Gastroesophageal sphincter (tissue), 4 donors: ENCODE data around the gene VEZF1. TPM values are rescaled to one million over a fixed set of nuclear protein-coding genes. Genes with fewer than 3 reads are reported as not detected.

Experiments
- ATAC-seq: fragments of 150-250 bp; one replicate; pipeline ENCODE4 v1.9.1; 2016; ENCODE audit warnings: mild to moderate bottlenecking, moderate library complexity
- H3K27ac ChIP-seq, 4 donors: fragments of 200-600 bp; sonication (generic) in 3 of 4; 1 replicate in 3 of 4; 2 replicates in 1 of 4; pipeline ENCODE4 v1.5.1; 2016 to 2019
- H3K27me3 ChIP-seq: fragments of 200-600 bp; sonication (generic); one replicate; pipeline ENCODE4 v1.5.1; 2019
- H3K36me3 ChIP-seq, 2 donors: fragments of 200-600 bp; sonication (generic); one replicate each; pipeline ENCODE4 v1.5.1; 2019; ENCODE audit warnings: control low read depth in 1 of 2
- H3K4me1 ChIP-seq, 3 donors: fragments of 200-600 bp; sonication (generic); 1 replicate in 2 of 3; 2 replicates in 1 of 3; pipeline ENCODE4 v1.5.1; 2016 to 2019; ENCODE audit warnings: control low read depth in 2 of 3
- H3K4me3 ChIP-seq, 2 donors: fragments of 200-600 bp; sonication (generic); one replicate each; pipeline ENCODE4 v1.5.1; 2019; ENCODE audit warnings: mild to moderate bottlenecking in 1 of 2, moderate library complexity in 1 of 2
- H3K9me3 ChIP-seq, 3 donors: fragments of 200-600 bp; sonication (generic); one replicate each; pipeline ENCODE4 v1.5.1; 2017 to 2019; ENCODE audit warnings: control low read depth in 2 of 3
- EP300 ChIP-seq: sonication (generic); formaldehyde crosslinking; IDR thresholded peaks from one replicate; pipeline ENCODE4 v1.6.1; 2017; ENCODE audit warnings: antibody characterized with exemption, mild to moderate bottlenecking
- POLR2A ChIP-seq, 2 donors: fragments of 450-650 bp; IDR thresholded peaks; one replicate each; pipeline ENCODE4 v1.6.1; 2017; ENCODE audit warnings: antibody characterized with exemption in 2 of 2, mild to moderate bottlenecking in 2 of 2, moderate library complexity in 1 of 2
- POLR2AphosphoS5 ChIP-seq: sonication (generic); formaldehyde crosslinking; IDR thresholded peaks from one replicate; pipeline ENCODE4 v1.6.1; 2017; ENCODE audit warnings: antibody characterized with exemption
- WGBS, 2 donors: methylation state at CpG; one replicate each; pipeline ENCODE4 v1.1.5; 2018; ENCODE audit warnings: low coverage in 1 of 2; 5-methylcytosine and 5-hydroxymethylcytosine counted together
- total RNA-seq, 4 donors: library from RNA; depleted of rRNA; stranded (reverse); fragments of >200 nt; gene quantifications; one replicate each; pipeline ENCODE4 v1.1.0, GENCODE V29; 2016
- TF ChIP-seq, protein P1 (sequence below), 4 experiments: fragments of 200-600 bp in 2 of 4; fragments of 450-650 bp in 2 of 4; sonication (generic) in 1 of 4; IDR thresholded peaks; one replicate each; pipeline ENCODE4 v1.5.1; 2017 to 2019; ENCODE audit warnings: antibody characterized with exemption in 4 of 4, mild to moderate bottlenecking in 2 of 4, moderate library complexity in 2 of 4

The VEZF1 gene
- total RNA-seq, 4 donors from 2014 or later: 115 to 148 (median 132) TPM

DNA sequence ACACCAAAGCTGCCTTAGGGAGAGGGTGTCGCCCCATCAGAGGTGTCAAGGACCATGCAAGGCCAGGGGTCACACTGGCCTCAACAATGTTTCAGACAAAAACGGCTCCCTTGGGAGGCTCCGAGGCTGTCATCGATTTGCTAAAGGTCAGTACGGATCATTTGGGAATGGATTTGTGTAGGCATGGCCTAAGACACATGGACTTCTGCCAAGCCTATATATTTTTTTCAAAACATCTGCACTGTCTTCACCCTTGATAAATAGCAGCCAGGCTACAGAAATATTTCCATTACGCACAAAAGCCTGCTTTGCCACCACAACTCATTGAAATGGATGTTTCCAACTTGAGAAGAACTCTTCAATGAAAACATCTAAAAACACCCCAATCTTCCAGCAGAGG, 43.1 kb downstream of the VEZF1 start:
- Histone ChIP-seq H3K9me3 (no peaks in the 10 kb centered on the region), H3K4me1 (peaks cover 25 to 98% (median 67%) of the 10 kb centered on the region in 3 donors), H3K4me3 (no peak overlapping the region), H3K27me3 (no peaks in the 10 kb centered on the region), H3K36me3 (no peaks in the 10 kb centered on the region), H3K27ac (peak overlapping the region; percentile 97 to 100 (median 99))
- 44 to 45% methylated on average over 1 to 5 of the region's 6 CpGs for WGBS, 2 donors
- TF ChIP-seq EP300 (no peak), POLR2AphosphoS5 (peak; percentile 9)
- no peak for ATAC-seq

DNA sequence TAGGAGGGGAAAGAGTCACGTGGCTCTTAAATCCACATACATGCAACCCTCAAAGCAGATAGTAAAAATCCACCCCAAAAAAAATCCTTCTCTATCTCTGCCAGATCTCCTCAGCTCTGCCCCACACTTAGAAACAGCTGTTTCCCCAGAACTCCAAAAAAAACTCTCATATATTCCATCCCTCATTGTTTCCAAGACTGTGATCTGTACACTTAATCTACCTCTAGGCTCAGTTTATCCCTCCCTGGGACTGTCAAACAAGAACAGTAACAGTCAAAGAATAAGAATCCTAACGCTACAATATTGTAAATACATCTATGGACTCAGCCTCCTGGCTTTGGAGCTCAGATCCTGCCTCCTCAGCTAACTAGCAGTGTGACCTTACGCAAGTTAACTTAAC, 44.4 kb downstream of the VEZF1 start:
- no peak for ATAC-seq
- peaks cover 18 to 98% (median 62%) of the 10 kb centered on the region in 3 donors for H3K4me1 ChIP-seq
- H3K4me3 ChIP-seq: no peak overlapping the region
- WGBS, 2 donors: 42 to 54% methylated on average over 2 to 3 of the region's 3 CpGs
- H3K27ac ChIP-seq: peak overlapping the region; percentile 60 to 100 (median 94)
- H3K9me3 ChIP-seq: no peaks in the 10 kb centered on the region
- no peaks in the 10 kb centered on the region for H3K36me3 ChIP-seq
- TF ChIP-seq POLR2A (IDR thresholded peaks at IDR 0.05) (no peak), POLR2AphosphoS5 (peak; percentile 40)
- TF ChIP-seq, protein P1, sequence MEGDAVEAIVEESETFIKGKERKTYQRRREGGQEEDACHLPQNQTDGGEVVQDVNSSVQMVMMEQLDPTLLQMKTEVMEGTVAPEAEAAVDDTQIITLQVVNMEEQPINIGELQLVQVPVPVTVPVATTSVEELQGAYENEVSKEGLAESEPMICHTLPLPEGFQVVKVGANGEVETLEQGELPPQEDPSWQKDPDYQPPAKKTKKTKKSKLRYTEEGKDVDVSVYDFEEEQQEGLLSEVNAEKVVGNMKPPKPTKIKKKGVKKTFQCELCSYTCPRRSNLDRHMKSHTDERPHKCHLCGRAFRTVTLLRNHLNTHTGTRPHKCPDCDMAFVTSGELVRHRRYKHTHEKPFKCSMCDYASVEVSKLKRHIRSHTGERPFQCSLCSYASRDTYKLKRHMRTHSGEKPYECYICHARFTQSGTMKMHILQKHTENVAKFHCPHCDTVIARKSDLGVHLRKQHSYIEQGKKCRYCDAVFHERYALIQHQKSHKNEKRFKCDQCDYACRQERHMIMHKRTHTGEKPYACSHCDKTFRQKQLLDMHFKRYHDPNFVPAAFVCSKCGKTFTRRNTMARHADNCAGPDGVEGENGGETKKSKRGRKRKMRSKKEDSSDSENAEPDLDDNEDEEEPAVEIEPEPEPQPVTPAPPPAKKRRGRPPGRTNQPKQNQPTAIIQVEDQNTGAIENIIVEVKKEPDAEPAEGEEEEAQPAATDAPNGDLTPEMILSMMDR (IDR thresholded peaks at IDR 0.05): no peak
- no peaks in the 10 kb centered on the region for H3K27me3 ChIP-seq

DNA sequence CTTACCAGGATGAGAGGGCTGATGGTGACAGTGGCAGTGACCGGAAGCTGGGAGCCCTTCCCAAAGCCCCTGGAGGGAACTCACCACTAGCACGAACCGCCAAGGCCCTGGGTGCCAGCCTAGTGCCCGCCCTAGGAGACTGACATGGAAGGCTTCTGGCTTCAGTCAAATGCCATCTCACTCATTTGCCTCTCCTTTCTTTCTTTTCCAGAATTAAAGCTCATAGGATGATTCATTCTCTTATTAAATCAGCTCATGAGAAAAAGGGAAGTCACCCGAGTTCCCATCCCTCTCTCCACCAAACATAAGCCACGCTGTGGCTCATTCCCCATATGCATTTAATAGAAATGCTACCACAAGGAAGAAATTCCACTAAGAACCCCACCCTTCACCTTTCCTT, 44.9 kb downstream of the VEZF1 start:
- no peaks in the 10 kb centered on the region for H3K27me3 ChIP-seq
- TF ChIP-seq EP300 (no peak), POLR2AphosphoS5 (peak; percentile 62)
- H3K4me1 ChIP-seq: peaks cover 18 to 98% (median 61%) of the 10 kb centered on the region in 3 donors
- 8 to 40% methylated on average over 2 to 6 of the region's 6 CpGs for WGBS, 2 donors
- H3K4me3 ChIP-seq: no peak overlapping the region
- H3K27ac ChIP-seq: peak overlapping the region; percentile 60 to 100 (median 94)
- H3K36me3 ChIP-seq: no peaks in the 10 kb centered on the region
- H3K9me3 ChIP-seq: no peaks in the 10 kb centered on the region
- no peak for ATAC-seq

DNA sequence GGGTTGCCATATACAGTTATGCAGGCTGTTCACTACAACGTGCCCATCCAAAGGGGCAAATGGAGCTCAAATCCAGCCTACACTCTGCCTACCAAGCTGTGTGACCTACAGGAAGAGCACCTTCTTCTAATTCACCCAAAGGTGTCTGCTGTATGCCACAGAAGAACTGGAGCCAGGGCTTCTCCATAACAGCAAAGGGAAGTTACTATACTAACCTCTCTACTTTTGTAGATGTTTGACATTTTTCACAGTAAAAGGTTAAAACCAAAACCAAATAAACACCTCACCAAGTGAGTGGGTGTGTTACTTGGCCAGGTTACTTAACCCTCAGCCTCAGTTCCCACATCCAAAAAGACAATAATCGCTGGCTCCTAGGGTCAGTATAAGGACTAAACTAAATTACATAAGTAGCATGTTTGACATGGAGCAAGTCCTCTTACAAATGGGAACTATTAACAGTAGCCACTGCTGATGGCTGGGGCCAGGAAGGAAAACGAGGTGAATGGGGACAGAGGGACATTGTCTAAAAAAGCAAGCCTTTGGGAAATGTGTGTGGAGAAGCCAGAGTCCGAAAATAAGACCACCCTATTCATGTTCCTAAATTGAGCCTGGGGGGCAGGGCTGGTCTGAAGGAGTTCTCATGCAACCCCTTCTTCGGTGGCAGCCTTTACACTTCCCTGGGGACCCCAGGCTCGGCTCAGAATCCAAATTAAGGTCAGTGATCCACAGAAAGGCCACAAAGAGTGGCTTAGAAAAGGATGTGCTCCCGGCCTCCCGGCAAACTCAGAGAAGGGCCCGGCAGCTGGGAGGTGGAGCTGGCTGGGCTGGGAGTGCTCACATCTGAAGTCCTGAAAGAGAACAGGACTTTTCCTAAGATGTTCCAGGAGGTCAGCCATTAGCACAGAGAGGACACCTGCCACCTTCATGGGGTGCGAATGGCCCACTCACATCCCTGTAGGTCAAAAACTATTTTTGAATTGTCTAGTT, 46.4 kb downstream of the VEZF1 start:
- H3K4me1 ChIP-seq: peaks cover 22 to 100% (median 67%) of the 10 kb centered on the region in 3 donors
- H3K4me3 ChIP-seq: no peak overlapping the region
- no peaks in the 10 kb centered on the region for H3K9me3 ChIP-seq
- no peak for TF ChIP-seq EP300
- TF ChIP-seq POLR2A (IDR thresholded peaks at IDR 0.05): no peak
- TF ChIP-seq, protein P1 (IDR thresholded peaks at IDR 0.05): no peak
- no peak for TF ChIP-seq POLR2AphosphoS5
- WGBS, 2 donors: 25 to 47% methylated on average over 3 to 10 of the region's 10 CpGs
- ATAC-seq: no peak
- H3K27ac ChIP-seq: peak overlapping the region; percentile 88 to 100 (median 98)
- H3K36me3 ChIP-seq: no peaks in the 10 kb centered on the region
- H3K27me3 ChIP-seq: no peaks in the 10 kb centered on the region

DNA sequence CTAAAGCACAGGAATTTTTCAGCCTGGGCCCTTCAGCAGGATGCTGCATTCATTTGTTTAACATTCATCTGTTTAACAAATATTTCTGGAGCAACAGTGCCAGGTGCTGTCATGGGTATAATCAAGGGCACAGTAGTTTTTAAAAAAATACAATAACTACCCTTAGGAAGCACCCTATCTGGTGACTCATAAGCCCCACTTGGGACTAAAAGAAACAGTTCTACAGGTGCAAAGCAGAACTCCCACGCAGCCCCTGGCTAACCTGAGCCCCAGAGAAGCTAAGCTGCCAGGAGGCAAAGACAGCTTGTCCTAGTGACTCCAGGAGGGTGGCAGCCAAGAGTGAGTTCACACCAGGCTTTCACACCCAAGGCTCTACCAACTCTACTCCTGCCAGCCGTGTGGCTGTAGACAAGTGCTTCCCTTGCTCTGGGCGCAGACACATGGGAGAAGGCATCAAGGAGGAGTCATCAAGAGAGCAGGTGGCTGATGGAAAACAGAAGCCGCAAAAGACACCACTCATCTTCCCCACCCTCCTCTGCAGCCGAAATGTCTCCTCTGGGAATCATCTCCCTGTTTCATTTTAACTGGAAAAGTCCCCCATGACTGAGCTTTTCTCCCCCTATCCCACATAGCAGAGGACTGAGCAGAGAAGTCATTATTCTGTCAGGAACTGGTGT, 47.3 kb downstream of the VEZF1 start:
- 20 to 30% methylated on average over 2 to 5 of the region's 5 CpGs for WGBS, 2 donors
- Histone ChIP-seq H3K9me3 (no peaks in the 10 kb centered on the region), H3K27me3 (no peaks in the 10 kb centered on the region), H3K36me3 (no peaks in the 10 kb centered on the region), H3K4me1 (peaks cover 23 to 100% (median 73%) of the 10 kb centered on the region in 3 donors), H3K4me3 (no peak overlapping the region), H3K27ac (peak overlapping the region; percentile 88 to 100 (median 98))
- TF ChIP-seq POLR2AphosphoS5 (peak; percentile 73), EP300 (no peak)
- ATAC-seq: peak; percentile 37

DNA sequence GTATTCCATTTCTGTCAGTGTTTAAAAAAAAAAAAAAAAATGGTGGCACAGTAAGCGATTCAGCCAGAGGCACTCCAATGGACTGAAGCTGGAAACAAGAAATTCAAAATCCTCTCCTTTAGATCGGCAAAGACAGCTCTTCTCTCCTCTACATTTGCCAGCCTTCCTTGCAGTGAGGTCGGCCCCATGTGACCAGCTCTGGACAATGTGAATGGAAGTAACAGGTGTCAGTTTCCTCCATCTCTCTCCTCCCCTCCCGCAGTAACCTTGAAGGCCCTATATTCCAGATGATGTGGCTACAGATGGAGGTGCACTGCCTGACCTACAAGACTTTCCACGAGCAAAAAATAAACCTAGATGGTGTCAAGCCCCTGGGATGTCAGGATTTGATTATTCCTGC, 47.8 kb downstream of the VEZF1 start:
- no peaks in the 10 kb centered on the region for H3K27me3 ChIP-seq
- H3K4me3 ChIP-seq: no peak overlapping the region
- peaks cover 25 to 100% (median 74%) of the 10 kb centered on the region in 3 donors for H3K4me1 ChIP-seq
- no peaks in the 10 kb centered on the region for H3K36me3 ChIP-seq
- TF ChIP-seq, protein P1 (IDR thresholded peaks at IDR 0.05): no peak
- TF ChIP-seq POLR2A (IDR thresholded peaks at IDR 0.05) (no peak), EP300 (no peak), POLR2AphosphoS5 (no peak)
- no peaks in the 10 kb centered on the region for H3K9me3 ChIP-seq
- ATAC-seq: no peak
- WGBS, 2 donors: 26% methylated on average over 5 of the region's 5 CpGs; no CpG with 5 or more reads in 1 of the 2 donors
- H3K27ac ChIP-seq: peak overlapping the region; percentile 88 to 100 (median 98)
